HG02943 (cell line): ENCODE measurements around the gene DOC2B.
"Not testable (repeated sequence)": the region's sequence is repeated elsewhere in the genome, so short reads cannot be mapped to it uniquely, and the experiment has no call there.

ENCODE experiments used
- ATAC-seq: cut with Tn5 transposase; IDR thresholded peaks from one replicate; pipeline ENCODE4 v1.9.1; 2021; ENCODE audit warnings: mild to moderate bottlenecking, low read depth, moderate library complexity; ENCODE audit not compliant: unreplicated experiment

The DOC2B gene

DNA sequence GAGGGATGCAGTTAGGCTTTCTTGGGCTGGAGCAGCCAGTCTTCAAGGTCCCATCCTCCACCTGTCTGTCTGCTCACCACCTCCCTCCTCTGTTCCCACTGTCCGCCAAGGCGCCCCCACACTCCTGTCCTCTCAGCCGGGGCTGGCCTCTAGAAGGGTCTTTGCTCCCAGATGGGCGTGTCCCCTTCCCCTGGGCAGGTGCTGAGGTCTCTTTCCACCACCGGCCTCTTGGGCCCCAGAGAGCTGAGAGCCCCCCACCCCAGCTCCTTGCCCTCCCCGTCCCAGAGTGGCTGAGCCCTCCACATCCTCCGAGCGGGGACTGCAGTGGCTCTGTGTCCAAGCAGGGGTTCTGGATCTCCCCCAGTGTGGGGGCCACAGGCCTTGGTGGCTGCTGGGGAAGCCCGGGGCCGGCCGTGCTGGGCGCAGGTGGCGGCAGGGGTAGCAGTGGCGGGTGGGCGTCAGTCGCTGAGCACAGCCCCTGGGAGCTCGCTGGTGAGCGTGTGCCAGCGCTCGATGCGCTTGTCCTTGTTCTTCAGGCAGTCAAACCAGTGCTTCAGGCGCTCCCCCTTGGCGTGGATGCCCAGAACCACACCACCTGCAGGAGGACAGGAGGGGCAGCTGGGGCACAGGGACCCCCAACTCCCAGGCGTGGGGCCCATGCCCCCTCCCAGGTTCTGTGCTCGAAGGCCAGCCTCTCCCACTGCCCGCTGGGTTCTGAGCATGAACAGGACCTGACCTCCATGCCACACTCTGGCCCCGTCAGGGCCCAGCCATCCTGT lies 34.3 kb downstream of the DOC2B start:
- ATAC-seq = no peak

DNA sequence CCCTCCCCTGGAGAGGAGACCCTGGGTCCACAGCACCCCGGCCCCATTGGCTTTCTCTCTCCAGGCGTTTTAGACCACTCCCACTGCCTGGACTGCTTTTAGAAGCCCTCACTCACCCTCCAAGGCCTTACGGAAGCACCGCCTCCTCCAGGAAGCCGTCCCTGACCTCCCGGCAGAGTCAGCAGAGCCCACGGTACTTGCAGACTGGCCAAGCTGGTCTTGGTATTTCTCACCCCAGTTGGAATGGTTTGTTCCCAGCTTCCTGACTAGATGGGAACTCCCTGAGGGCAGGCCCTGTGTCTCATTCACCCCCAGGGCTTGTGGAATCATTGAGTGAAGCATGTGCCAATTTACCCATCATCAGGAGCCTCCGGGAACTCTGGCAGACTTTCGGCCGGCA lies 34.9 kb downstream of the DOC2B start:
- ATAC-seq = no peak

DNA sequence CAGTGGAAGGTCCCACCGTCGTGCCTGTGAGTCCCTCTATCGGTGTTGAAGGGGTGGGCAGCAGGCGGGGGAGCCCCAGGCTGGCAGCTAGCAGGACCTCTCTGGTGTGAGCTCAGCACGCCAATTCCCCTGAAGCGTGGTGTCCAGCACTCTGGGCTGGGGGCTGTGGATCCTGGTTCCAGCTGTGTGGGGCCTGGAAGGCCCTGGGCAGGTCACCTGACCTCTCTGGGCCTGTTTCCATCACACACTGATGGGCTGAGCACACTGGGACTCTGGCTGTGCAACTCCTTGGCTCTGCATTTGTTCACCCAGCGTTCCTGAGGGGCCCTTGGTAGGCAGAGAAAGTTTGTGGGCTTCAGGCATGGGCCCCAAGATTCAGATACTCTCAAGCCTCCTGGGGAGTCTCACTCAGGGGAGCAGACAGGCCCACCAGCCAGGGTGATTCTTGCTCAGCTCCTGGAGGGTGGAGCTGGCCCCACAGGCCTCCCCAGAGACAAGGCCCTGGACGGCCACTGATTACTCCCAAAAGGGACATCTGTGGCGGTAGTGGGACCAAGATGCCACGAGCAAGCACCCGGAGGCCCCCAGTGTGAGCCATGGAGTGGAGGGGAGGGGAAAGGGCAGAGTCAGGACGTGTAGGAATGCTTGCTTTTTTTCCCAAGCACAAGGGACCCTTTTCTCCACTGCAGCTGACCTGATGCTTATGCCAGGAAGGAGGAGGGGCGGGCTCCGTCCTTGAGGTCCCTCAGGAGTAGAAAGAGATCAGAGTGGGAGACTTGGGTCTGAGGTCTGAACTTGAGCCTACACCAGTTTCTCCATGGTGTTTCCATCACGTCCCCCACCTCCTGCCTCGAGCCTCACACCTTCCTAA lies 35.5 kb downstream of the DOC2B start:
- no peak for ATAC-seq

DNA sequence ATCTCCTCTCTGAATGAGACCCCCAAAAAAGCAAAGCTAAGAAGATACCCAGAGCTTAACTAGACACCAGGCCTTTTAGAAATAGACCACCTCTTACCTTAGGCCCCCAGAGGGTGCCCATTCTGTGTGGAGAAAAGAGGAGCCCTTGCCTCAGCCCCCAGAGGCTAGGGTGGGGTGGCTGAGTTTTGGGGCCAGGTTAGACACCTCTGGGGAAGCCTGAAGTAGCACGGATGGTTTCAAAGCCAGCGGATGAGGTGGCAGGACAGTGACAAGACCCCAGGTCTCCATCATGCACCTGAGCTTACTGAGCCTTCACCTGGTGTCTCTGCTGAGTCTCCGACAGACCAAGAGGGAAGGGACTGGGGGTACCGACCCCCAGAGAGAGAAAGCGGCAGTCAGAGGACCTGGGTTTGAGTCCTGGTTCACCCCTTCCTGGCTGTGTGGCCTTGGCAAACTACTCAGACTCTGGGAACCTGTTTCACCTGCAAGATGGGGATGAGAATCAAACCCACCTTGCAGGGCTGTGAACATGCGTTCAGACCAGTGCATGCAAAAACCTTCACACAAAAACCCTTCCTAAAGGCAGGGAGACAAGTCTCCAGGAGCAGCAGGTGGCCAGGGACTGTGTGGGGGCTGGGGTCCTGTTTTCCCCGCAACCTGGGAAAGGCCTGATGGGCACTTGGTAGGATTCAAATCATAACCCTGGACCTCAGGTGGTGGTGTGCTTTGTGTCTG lies 36.3 kb downstream of the DOC2B start:
- ATAC-seq = no peak

DNA sequence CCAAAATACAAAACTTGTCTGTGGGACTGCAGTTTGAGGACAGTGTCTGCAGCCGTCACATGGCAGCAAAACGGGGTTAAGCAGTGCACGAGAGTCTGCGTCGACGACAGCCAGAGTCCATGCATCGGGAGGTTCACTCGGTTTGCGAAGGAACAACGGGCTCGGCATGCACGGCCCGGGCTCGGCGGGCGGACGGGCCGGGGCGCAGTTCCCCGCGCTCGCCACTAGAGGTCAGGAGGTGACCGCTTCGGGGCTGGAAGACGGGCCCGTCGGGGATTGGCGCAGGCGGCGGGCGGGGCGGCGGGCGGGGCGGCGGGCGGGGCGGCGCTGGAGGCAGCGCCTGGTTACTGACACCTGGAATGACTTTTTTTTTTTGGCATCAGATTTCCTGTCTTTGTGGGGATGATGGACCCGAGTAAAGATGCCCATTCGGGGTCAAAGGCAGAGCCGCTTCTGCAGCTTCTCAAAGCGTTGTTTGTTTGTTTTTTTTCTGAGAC lies 37.6 kb downstream of the DOC2B start:
- ATAC-seq = no peak

DNA sequence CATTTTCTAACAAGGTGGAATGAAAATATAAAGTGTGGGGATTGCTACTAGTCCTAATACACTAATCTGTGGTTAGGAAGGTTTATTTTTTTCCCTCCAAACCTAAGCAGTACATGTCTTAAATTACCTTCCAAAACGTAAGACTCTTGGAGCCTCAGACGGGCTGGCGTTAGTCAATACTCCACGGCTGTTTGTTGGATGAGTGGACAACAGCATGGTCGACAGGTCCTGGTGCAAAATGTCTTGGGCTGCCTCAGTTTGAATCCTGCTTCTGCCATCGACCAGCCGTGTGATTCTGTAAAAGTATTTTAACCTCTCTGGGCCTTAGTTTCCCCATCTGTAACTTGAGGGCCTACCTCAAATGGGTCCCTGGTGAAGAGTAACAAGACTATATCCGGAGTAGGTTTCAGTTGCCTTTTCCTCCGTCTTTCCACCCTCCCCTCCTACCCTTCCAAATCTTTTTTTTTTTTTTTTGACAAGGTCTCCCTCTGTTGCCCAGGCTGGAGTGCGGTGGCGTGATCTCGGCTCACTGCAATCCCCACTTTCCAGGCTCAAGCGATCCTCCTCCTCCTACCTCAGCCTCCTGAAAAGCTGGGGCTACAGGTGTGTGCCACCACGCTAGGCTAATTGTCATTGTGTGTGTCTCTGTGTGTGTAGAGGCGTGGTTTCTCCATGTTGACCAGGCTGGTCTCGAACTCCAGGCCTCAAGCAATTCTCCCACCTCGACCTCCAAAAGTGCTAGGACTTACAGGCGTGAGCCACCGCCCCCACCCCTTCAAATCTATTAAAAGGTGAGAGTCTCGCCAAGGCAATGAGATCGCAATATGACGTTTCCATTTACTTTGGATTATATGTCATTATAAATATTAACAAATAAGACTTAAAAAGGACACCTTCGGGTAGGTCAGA lies 38.3 kb downstream of the DOC2B start:
- no peak for ATAC-seq

DNA sequence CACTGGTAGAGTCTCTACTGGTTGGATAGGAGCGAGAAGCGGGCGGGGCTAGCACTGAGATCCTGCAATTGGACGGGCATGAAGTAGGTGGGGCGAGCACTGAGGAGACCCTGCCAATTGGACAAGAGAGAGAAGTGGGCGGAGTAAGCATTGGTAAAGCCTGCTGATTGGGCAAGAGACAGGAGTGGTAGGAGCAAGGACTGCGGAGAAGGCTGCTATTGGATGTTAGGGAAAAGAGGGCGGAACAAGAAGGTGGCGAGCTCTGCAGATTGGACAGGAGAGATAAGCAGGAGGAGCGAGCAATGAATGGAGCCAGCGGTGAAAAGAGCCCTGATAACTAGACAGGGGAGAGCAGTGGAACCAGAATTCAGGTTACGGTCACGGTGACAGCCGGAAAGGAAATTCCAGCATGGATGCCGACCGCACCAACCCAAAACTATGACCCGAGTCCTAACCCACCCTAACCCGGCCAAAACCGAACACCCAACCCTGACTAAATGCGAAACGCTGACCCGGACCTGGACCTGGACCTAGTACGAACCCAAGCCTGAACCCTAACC lies 39.3 kb downstream of the DOC2B start:
- no peak for ATAC-seq

DNA sequence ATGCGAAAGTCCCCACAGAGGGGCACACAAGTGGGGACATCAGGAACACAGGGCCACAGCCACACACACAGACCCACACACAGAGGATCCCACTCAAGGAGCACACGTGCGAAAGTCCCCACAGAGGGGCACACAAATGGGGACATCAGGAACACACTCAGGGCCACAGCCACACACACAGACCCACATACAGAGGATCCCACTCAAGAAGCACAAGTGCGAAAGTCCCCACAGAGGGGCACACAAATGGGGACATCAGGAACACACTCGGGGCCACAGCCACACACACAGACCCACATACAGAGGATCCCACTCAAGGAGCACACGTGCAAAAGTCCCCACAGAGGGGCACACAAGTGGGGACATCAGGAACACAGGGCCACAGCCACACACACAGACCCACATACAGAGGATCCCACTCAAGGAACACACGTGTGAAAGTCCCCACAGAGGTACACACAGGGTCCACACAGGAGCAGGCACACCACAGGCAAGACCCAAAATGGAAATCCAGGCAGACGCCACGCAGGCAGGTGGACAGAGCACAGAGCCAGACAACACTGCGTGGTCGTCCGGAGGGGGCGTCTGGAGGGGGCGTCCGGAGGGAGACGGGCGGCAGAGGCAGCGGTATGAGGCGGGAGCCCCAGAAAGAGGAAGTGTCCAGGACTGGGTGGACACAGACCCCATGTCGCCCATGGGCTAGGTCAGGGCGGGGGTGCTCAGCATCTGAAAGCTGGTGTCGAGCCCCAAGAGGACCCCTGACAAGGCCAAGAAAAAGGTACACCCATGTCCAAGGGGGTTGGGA lies 41.8 kb downstream of the DOC2B start:
- ATAC-seq = not testable (repeated sequence)

DNA sequence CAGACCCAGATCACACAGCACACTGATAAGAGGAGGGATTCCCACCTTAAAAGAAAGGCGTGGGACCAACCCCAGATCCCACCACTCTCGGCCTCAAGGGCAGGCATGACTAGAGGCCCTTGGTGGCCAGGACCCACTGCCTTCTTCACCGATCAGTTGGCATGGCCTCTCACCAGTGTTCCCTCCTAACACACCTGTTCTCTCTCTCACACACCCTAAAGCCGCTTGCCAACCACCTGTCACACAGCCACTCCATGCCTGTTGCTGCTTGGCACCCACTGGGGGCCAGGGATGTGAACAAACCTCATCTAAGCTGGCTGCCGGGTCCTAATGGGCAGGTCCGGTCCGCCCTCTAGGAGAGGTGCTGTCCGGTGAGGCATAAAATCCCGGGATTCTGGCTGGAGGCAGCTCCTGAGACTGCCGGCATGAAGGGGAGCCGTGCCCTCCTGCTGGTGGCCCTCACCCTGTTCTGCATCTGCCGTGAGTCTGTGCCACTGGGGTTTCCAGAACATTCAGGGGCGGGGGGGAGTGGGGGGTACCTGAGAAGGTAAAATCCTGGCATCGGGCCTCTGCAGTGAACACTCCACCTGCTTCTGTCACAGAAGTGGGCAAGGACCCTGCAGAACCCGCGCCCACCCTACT lies 44.2 kb downstream of the DOC2B start, which contains the start of gene SCGB1C2:
SCGB1C2 (plus strand) TSS at position 404 of the 642 bp plus-strand sequence; CDS start at position 426, 22 bp downstream.
- not testable (repeated sequence) for ATAC-seq

DNA sequence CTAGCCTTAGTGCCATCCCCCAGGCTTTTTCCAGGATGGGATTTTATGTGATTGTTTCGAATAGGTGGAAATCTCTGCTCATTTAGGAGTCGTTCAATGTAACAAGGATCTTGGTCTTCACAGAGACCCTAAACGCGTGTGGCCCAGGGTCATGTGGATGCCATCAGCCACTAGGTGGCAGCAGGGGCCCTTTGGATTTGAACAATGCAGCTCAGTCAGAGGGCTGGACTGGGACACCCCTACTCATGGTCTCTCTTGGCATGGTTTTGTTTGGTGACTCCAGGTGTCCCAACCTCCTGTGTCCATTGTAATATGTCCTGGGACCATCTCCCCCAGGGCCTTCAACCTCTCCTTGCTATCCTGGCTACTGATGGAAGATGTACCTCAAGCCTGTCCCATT lies 44.9 kb downstream of the DOC2B start:
- ATAC-seq = peak; percentile 69

DNA sequence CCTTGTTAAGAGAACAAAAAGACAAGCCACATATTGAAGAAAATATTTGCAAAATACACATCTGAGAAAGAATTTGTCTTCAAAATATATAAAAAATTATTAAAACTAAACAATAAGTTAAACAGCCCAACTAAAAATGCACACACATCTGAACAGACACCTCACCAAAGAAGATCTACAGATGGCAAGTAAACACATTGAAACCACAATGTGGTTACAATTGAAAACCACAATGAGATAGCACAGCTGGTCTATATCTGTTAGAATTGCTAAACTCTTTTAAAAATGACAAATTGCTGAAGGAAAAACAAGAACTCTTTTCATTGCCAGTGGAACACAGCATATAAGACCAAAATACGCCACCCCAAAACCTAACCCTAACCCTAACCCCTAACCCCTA lies 45.6 kb downstream of the DOC2B start:
- not testable (repeated sequence) for ATAC-seq

DNA sequence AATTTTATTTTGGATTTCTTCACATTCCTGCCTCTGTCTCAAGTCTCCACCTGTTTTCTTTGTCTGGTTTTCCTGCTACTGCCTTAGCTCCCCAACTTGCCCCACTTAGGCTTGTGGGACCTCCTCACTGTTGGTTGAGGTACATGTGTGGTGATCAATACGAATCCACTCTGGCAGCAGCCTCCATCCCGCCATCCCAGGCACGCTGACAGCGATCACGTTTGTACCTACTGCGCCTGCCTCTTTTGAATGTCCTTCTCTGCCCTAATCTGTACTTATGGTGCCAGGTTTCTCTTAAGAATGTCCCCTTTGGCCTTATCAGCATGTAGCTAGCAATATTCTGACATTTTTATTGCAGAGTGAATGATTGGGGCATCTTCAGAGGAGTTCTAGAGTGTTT lies 46.4 kb downstream of the DOC2B start:
- ATAC-seq = not testable (repeated sequence)

DNA sequence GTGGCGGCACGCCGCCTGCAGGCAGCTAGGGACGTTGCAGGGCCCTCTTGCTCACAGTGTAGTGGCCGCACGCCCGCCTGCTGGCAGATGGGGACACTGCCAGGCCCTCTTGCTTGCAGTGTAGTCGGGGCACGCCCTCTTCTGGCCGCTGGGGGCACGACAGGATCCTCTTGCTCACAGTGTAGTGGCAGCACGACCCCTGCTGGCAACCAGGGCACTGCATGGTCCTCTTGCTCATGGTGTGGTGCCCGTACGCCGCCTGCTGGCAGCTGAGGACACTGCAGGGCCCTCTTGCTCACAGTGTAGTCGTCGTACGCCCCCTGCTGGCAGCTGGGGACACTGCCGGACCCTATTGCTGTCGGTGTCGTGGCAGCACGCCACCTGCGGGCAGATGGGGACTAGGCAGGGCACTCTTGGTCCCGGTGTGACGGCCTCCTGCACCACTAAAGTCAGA lies 47.1 kb downstream of the DOC2B start:
- not testable (repeated sequence) for ATAC-seq

DNA sequence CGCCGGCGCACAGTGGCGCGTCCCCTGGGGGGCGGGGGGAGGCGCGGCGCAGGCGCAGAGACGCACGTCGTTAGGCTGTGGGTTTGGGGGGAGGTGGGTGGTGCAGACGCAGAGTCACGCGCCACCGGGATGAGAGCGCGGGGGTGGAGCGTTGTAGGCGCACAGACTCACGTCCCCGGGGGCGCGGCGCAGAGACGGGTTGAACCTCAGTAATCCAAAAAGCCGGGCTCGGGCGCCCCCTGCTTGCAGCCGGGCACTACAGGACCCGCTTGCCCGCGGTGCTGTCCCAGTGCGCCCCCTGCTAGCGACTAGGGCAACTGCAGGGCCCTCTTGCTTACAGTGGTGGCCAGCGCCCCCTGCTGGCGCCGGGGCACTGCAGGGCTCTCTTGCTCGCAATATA lies 47.5 kb downstream of the DOC2B start:
- ATAC-seq = not testable (repeated sequence)

DNA sequence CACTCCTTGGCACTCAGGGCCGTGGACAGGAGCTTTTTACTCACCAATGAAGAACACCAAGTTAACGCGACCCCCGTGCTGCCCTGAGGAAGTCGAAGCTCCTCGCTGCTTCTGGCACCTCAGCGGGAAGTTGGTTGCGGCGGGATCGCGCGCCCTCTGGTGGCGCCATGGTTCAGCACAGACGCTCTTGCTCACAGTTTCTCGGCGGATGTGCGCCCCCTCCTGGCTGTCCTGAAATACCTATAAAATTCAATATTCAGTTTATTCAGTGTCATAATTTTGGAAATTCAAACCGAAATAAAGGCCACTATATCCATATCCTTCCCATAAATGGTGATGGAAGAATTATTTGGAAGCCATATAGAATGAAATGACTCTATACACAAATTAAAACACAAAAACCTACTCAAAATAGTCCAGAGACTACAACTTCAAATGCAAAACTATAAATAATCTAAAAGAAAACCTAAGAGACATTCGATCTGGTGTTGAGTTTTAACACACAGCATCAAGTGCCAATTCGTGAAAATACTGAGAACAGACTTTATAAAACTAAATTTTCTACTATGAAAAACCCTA lies 63.0 kb downstream of the DOC2B start:
- ATAC-seq = not testable (repeated sequence)

DNA sequence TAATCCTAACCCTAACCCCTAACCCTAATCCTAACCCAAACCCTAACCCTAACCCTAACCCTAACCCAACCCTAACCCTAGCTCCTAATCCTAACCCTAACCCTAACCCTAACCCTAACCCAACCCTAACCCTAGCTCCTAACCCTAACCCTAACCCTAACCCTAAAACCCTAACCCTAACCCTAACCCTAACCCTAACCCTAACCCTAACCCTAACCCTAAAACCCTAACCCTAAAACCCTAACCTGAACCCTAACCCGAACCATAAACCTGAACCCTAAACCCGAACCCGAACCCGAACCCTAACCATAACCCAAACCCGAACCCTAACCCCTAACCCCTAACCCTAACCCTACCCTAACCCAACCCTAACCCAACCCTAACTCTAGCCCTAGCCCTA lies 68.3 kb downstream of the DOC2B start:
- ATAC-seq = not testable (repeated sequence)
